C4-2B (cell line): ENCODE results near the gene NXPE3.

Source experiments
- H3K27ac ChIP-seq: fragments of 450-650 bp; 2 replicates; pipeline ENCODE4 v1.5.1; 2017
- ZFX ChIP-seq: fragments of 450-650 bp; IDR thresholded peaks from 2 replicates; pipeline ENCODE4 v1.6.1; 2017
- TF ChIP-seq, protein P1 (sequence below): fragments of 450-650 bp; conservative IDR thresholded peaks from 2 replicates; pipeline ENCODE4 v1.5.1; 2017; ENCODE audit warnings: mild to moderate bottlenecking

The NXPE3 gene

DNA sequence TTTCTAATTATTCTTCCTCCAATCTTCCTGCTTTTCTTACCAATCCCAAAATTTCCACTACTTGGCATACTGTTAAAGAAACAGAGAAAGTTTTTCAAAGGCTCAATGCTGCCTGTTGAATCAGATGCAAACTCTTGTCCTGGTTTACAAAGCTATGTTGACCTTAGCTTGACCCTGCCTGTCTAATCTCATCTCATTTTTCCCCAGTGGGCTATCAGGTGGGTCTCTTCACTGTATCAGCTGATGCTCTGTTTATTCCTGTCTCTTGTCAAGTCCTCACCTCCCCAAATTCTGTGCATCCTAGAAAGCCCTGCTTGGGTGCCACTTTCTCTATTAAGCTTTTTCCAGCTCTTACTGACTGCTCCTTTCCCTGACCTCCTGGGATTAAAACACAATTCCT, 88.5 kb downstream of the NXPE3 start:
- TF ChIP-seq, protein P1, sequence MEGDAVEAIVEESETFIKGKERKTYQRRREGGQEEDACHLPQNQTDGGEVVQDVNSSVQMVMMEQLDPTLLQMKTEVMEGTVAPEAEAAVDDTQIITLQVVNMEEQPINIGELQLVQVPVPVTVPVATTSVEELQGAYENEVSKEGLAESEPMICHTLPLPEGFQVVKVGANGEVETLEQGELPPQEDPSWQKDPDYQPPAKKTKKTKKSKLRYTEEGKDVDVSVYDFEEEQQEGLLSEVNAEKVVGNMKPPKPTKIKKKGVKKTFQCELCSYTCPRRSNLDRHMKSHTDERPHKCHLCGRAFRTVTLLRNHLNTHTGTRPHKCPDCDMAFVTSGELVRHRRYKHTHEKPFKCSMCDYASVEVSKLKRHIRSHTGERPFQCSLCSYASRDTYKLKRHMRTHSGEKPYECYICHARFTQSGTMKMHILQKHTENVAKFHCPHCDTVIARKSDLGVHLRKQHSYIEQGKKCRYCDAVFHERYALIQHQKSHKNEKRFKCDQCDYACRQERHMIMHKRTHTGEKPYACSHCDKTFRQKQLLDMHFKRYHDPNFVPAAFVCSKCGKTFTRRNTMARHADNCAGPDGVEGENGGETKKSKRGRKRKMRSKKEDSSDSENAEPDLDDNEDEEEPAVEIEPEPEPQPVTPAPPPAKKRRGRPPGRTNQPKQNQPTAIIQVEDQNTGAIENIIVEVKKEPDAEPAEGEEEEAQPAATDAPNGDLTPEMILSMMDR, result no peak
- no peak for TF ChIP-seq ZFX
- no peak overlapping the region for H3K27ac ChIP-seq

DNA sequence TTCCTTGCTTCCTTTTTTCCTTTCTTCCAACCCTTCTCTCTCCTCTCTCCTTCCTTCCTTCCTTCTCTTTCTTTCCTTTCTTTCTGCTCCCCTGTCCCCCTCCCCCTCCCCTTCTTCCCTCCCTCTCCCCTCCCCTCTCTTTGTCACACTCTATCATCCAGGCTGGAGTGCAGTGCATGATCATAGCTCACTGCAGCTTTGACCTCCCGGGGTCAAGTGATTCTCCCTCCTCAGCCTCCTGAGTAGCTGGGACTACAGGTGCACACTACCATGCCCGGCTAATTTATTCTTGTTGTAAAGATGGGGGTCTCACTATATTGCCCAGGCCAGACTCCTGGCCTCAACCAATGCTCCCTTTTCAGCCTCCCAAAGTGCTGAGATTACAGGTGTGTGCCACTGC, 89.0 kb downstream of the NXPE3 start:
- TF ChIP-seq ZFX, result no peak
- TF ChIP-seq, protein P1, result no peak
- no peak overlapping the region for H3K27ac ChIP-seq

DNA sequence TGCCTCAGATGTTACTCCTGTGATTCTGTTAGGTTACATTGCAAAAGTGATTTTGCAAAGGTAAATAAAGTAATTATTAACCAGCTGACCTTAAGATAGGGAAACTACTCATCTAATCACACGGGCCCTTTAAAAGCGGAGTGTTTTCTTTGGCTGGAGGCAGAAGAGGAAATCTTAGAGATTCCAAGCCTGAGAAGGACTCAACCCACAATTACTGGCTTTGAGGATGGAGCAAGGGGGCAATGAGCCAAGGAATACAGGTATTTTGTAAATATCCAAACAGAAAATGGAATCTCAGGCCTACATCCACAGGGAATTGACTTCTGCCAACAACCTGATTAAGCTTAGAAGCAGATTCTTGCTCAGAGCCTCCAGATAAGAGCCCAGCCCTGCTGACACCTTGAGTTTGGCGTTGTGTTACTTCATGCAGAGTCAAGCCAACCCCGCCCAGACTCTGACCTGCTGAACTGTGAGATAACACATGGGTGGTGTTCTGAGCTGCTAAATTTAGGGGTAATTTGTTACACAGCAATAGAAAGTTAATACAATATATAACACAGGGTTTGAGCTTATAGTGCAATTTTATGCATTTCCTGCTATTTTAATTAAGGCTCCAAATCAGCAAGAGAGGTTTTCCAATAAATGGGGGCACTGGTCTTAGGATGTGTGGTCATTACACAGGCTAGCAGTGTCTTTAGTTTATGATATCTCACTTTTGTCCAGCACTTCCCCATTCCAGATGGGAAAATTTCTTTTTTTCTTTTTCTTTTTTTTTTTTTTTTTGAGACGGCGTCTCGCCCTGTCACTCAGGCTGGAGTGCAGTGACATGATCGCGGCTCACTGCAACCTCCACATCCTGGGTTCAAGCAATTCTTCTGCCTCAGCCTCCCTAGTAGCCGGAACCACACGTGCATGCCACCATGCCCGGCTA, 89.8 kb downstream of the NXPE3 start:
- TF ChIP-seq, protein P1, result no peak
- no peak overlapping the region for H3K27ac ChIP-seq

DNA sequence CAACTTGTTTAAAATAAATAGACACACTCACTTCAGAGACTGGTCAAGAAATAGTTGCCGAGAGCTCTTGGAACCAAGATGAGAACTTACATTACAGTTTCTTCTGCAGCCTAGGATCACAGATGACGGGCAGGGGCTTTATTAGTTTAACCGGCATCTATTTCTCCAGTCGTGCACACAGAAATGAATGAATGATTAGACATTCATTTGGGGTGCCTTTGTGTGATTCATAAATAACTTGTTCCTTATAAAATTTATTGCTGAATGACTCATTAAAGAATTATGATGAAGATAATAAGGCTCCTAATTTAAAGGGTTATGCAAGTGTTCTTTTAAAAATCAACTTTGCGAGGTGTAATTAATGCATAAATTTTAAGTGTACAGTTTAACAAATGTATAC, 91.1 kb downstream of the NXPE3 start:
- TF ChIP-seq, protein P1, result no peak
- TF ChIP-seq ZFX, result no peak
- H3K27ac ChIP-seq, result no peak overlapping the region

DNA sequence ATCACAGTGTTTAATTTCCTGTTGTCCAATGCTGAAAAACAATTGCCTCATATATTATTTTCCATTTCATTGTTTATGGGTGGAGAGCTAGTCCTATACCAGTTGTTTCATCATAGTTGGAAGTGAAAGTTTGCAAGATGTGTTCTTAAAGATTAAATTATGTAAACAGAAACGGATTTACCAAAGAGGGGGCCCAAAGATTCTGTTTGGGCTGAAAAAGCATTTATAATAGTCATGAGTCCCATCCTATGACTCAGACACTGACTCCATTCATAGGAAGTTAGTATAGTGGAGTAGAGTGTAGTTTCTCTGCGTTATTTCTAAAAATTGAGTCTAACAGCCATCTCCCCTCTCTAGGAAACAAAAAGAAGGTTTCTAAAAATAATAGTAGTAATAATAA, 94.6 kb downstream of the NXPE3 start:
- TF ChIP-seq, protein P1, result no peak
- TF ChIP-seq ZFX, result no peak
- H3K27ac ChIP-seq, result no peak overlapping the region

DNA sequence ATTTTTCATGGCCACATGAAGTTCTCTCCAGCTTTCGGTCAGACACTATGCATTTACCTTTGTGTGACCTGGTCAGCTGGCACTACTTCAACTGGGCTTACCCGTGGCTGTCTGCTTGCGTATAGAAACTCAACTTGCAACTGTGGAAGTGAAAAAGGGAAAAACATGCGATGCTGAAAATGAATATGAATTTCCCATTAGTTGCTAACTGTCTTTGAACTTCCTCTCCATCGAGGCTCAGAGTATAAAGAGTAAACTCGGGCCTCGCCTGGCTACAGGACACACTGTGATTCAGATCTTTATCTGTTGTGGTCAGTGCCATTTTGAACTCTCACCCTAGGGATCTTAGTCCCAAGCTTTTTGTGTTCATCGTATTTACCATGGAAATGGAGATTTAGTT, 97.1 kb downstream of the NXPE3 start:
- TF ChIP-seq, protein P1, result no peak
- no peak for TF ChIP-seq ZFX
- no peak overlapping the region for H3K27ac ChIP-seq
